AG10803 (cell line): ENCODE data around the gene PIP4P1.

Experiments used
- DNase-seq: peaks from one replicate; pipeline ENCODE4 v3.0.0; 2010; ENCODE audit warnings: low read depth
- H3K4me3 ChIP-seq: 2 replicates; pipeline ENCODE4 v1.5.1; 2011; ENCODE audit warnings: mild to moderate bottlenecking, low read length, control low read depth
- CTCF ChIP-seq: conservative IDR thresholded peaks from 2 replicates; pipeline ENCODE4 v1.5.1; 2011; ENCODE audit warnings: mild to moderate bottlenecking, low read length, control low read depth, inconsistent platforms

PIP4P1 gene

GRCh38 chr14:20424851-20425250 lies 36.4 kb downstream of the PIP4P1 start:
- TF ChIP-seq CTCF, result no peak
- H3K4me3 ChIP-seq, result no peak overlapping the region
- no peak for DNase-seq

DNA sequence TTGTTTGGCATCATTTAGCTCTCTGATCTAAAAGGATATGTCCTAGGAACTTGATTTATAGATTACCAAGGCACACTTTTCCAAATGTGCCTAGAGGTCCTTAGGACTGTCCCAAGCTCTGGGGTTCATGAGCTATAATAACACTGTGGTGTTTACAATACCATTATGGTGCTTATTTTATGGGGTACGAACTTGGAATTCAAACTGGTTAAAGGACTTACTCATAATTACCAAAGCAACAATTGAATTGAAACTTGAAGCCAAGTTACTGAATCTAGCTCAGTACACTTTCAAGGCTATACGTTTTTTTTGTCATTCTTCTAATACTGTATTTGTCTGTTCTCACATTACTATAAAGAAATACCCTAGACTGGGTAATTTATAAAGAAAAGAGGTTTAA lies 38.3 kb downstream of the PIP4P1 start:
- TF ChIP-seq CTCF, result no peak
- no peak overlapping the region for H3K4me3 ChIP-seq
- no peak for DNase-seq

GRCh38 chr14:20421267-20421666 lies 40.0 kb downstream of the PIP4P1 start:
- H3K4me3 ChIP-seq, result no peak overlapping the region
- no peak for DNase-seq
- TF ChIP-seq CTCF, result no peak

DNA sequence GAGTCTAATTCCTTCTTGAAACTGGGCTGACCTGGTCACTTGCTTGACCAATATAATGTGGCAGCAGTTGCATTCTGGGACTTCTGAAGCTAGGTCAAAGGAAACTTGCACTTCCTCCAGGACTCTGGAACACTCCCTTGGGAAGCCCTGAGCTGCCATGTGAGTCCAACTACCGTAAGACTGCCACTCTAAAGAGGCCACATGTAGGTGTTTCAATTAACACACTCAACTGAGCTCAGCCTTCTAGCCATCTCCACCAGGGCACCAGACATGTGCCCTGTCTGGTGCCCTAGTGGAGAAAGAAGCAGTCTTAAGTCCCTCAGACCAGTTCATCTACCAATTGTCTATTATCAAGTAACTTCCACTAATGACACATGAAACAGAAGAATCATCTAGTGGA lies 41.8 kb downstream of the PIP4P1 start:
- DNase-seq, result no peak
- H3K4me3 ChIP-seq, result no peak overlapping the region
- no peak for TF ChIP-seq CTCF

DNA sequence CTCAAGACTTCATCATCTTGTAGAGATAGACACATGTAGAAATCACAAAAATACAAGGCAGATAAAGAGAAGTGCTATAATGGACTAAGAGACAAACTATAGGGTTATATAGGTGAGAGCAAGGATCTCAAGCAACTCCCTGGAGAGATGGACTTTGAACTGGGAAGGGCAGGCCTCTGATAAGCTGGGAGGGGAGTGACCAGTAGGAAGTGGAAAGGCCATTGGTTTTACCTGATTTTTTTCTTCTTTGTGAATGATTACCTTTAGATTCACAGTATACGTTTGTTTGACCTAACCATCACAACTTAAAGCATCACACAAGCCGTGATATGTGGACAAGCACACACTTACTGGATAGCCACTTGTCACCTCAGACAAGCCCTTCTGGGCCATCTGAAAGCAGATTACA lies 42.7 kb downstream of the PIP4P1 start:
- no peak overlapping the region for H3K4me3 ChIP-seq
- no peak for DNase-seq
- TF ChIP-seq CTCF, result no peak

- no peak overlapping the region for H3K4me3 ChIP-seq
- no peak for TF ChIP-seq CTCF
- no peak for DNase-seq
Observed at GRCh38 chr14:20417250-20418186, 43.7 kb downstream of the PIP4P1 start.

GRCh38 chr14:20416223-20416622 lies 45.0 kb downstream of the PIP4P1 start:
- TF ChIP-seq CTCF, result no peak
- no peak overlapping the region for H3K4me3 ChIP-seq
- no peak for DNase-seq
